ENCODE results near the gene EGFL8.

DNA sequence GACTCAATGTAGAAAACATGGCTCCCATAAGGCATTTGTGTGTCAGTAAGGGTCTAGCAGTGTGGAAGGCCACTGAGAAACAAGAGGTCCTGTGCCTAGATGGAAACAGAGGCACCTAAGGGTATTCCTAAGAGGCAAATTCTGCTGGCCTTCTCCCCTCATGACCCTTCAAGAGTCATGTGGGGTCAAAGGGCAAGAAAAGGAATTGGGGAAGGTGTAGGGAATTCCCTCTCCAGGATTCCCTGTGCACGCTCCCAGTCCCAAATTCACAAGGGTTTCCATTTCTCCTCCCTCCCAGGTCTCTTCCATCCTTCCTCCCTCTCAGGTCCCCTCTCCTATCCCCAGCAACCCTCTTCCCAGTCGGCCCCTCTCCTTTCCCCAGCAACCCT lies 10.9 kb downstream of the EGFL8 start:
- TF ChIP-seq, protein P1, sequence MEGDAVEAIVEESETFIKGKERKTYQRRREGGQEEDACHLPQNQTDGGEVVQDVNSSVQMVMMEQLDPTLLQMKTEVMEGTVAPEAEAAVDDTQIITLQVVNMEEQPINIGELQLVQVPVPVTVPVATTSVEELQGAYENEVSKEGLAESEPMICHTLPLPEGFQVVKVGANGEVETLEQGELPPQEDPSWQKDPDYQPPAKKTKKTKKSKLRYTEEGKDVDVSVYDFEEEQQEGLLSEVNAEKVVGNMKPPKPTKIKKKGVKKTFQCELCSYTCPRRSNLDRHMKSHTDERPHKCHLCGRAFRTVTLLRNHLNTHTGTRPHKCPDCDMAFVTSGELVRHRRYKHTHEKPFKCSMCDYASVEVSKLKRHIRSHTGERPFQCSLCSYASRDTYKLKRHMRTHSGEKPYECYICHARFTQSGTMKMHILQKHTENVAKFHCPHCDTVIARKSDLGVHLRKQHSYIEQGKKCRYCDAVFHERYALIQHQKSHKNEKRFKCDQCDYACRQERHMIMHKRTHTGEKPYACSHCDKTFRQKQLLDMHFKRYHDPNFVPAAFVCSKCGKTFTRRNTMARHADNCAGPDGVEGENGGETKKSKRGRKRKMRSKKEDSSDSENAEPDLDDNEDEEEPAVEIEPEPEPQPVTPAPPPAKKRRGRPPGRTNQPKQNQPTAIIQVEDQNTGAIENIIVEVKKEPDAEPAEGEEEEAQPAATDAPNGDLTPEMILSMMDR (IDR thresholded peaks at IDR 0.05): no peak
- TF ChIP-seq EP300 (IDR thresholded peaks at IDR 0.05) (no peak), POLR2A (IDR thresholded peaks at IDR 0.05) (no peak)

Data from tibial nerve (tissue), 4 donors.